Measurements from ENCODE around the gene LRRC4.

- TF ChIP-seq CTCF (conservative IDR thresholded peaks at IDR 0.05), result no peak
- TF ChIP-seq EZH2 (IDR thresholded peaks at IDR 0.05; ENCODE audit: low read depth), result no peak
Observed at GRCh38 chr7:128066858-128067257, 35.6 kb upstream of the LRRC4 start.
